ENCODE measurements around the gene HSPA1B. TPM values are rescaled to one million over a fixed set of nuclear protein-coding genes. Genes with fewer than 3 reads are reported as not detected.
A peak's percentile ranks its signal among the peaks of the same experiment; 100 is the strongest.
"Not testable (repeated sequence)": the region's sequence is repeated elsewhere in the genome, so short reads cannot be mapped to it uniquely, and the experiment has no call there.

Gene HSPA1B
- total RNA-seq, 2 donors from 2014 or later: 107 to 113 TPM

DNA sequence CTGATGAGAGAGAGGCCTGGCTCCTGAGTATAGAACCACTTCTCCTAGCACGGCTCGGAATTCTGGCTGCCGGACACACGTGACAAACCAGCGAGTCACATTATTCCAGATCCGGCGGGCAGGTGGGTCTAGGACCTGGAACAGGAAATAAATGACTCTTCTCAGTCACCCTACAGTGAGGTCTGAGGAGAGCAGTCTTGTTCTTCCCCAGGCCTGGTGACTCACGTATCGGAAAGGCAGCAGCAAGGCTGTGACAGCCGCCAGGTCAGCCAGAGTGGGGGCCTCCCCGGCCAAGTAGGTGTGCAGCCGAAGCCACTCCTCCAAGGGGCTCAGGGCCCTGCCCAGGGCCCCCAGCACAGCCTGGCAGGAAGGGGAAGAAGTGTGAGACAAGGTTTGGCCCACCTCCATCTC, 34.8 kb upstream of the HSPA1B start:
- H3K9me3 Mint-ChIP-seq: no peaks in the 10 kb centered on the region
- H3K36me3 Mint-ChIP-seq: peaks cover 6% of the 10 kb centered on the region
- DNase-seq (ENCODE audit: low spot score) (no peak), ATAC-seq (no peak)
- peaks cover 24 to 30% of the 10 kb centered on the region in 2 donors for H3K4me1 Mint-ChIP-seq (ENCODE audit: low read depth in 2 of 2)
- peak overlapping the region in 1 of 2 donors; percentile 17 for H3K27ac Mint-ChIP-seq
- no peaks in the 10 kb centered on the region for H3K27me3 Mint-ChIP-seq
- peak overlapping the region; percentile 78 for H3K4me3 Mint-ChIP-seq

DNA sequence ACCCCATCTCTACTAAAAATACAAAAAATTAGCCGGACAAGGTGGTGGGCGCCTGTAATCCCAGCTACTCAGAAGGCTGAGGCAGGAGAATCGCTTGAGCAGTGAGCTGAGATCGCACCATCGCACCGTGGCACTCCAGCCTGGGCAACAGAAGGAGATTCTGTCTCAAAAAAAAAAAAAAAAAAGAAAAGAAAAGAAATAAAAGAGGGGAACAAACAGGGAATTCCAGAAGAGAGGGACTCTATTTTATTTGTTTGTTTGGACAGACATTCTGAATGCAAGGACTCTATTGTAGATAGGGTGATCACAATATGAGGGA, 33.7 kb upstream of the HSPA1B start:
- H3K9me3 Mint-ChIP-seq; H3K27me3 Mint-ChIP-seq; DNase-seq (ENCODE audit: low spot score); ATAC-seq; H3K36me3 Mint-ChIP-seq: not testable (repeated sequence)
- Mint-ChIP-seq H3K27ac (peak overlapping the region; percentile 94 to 98), H3K4me1 (ENCODE audit: low read depth in 2 of 2) (peaks cover 28 to 32% of the 10 kb centered on the region in 2 donors), H3K4me3 (peak overlapping the region; percentile 81)

DNA sequence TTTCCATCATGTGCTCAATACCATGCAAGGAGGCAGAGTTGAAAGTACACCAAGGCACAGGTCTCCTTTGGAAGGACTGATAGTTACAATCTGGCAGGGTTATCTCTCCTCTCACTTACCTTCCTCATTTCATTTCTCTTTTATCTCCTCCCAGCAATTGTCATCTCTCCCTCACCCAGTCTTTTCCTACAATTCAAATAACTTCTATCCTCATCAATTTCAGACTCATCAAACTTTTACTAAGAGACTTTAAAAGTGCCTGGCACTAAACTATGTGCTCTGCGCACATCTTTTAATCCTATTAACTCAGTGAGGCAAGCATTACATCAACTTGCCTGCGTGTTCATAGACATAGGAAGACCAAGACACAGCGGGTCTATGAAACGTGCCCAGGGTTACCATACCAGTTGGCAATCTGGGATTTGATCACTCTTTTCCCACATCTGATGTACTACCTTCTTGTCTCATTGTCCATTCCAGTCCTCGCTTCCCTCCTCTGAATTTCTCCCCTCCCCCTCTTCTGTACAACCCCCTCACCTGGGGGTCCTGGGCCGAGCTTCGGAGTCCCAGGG, 33.2 kb upstream of the HSPA1B start:
- H3K4me1 Mint-ChIP-seq (ENCODE audit: low read depth in 2 of 2): peaks cover 28 to 32% of the 10 kb centered on the region in 2 donors
- DNase-seq (ENCODE audit: low spot score) (no peak), ATAC-seq (no peak)
- H3K4me3 Mint-ChIP-seq: peak overlapping the region; percentile 81
- H3K27me3 Mint-ChIP-seq: no peaks in the 10 kb centered on the region
- peak overlapping the region; percentile 94 to 98 for H3K27ac Mint-ChIP-seq
- no peaks in the 10 kb centered on the region for H3K9me3 Mint-ChIP-seq
- H3K36me3 Mint-ChIP-seq: peaks cover 6% of the 10 kb centered on the region

DNA sequence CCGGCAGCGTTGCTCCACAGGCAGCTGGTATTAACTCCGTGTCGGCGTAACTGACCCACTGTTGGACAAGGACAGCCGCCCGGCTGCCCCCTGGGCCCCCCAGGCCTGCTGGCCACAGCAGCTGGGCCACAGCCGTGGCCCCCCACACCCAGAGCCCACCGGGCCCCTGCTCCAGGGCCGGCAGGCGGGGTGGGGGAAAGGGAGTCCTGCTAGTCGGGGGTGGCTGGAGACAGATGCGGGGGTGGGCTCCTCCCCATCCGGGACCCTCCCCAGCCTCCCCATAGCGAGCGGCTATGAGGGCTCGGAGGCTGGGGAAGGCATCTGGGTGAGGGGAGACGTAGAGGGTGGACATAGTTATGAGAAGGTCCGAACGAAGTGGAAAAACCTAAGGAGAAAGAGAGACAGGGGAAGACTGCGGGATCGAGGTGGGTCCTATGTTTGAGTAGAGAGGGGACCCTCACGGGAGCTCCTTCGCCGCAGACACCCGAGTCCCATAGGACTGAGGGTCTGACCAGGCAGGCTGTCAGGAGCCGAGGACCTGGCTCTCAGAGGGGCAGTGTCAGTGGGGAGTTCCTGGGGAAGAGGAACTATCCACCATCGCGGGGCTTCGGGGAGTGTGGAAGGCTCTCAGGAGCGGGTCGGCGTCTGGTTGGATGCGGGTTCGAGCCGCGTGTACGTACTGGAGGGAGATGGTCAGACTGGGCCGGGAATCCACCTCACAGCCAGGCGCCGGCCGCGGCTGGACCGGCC, 32.5 kb upstream of the HSPA1B start:
- Mint-ChIP-seq H3K9me3 (no peaks in the 10 kb centered on the region), H3K4me1 (ENCODE audit: low read depth in 2 of 2) (peaks cover 28 to 32% of the 10 kb centered on the region in 2 donors), H3K27ac (peak overlapping the region; percentile 94 to 98), H3K4me3 (peak overlapping the region; percentile 81), H3K36me3 (peaks cover 6% of the 10 kb centered on the region), H3K27me3 (no peaks in the 10 kb centered on the region)
- peak in 1 of 2 donors; percentile 17 for ATAC-seq
- DNase-seq (ENCODE audit: low spot score): no peak

DNA sequence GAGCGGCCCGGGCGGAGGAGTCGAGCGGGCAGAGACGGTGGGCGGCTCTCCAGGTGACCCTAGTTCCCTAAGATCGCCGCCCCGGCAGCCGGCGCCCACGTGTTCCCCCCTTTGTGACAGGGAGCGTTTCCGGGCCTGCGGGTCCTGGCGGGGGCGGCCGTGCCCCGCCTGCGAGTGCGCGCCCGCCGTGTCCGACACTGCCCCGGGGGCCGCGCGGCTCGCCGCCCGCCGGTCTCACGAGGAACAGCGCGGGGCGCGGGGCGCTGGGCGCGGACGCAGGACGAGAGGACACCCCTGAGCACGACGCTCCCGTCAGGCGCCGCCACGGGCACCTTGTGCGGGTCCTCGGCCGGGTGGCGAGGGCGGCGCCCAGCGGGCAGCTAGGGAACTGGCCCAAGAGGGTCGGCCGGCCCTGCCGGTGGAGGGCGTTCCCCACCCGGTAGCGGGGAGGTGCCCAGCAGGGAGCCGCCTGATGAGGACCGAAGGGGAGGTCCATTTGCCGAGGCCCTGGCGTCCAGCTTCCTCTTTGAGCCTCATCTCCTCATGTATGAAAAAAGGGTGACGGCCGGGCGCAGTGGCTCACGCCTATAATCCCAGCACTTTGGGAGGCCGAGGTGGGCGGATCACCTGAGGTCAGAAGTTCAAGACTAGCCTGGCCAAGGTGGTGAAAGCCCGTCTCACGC, 31.8 kb upstream of the HSPA1B start, which contains the start of gene VARS1:
Gene VARS1 (minus strand): TSS at position 137 of the 683 bp plus-strand sequence. CDS start 535 bp downstream, outside the sequence.
- ATAC-seq (peak; percentile 98), DNase-seq (ENCODE audit: low spot score) (peak; percentile 96)
- peak within 1 kb of the TSS; percentile 81 for H3K4me3 Mint-ChIP-seq
- H3K4me1 Mint-ChIP-seq (ENCODE audit: low read depth in 2 of 2): peaks cover 25 to 28% of the 10 kb centered on the region in 2 donors
- H3K27me3 Mint-ChIP-seq: no peaks in the 10 kb centered on the region
- no peaks in the 10 kb centered on the region for H3K9me3 Mint-ChIP-seq
- H3K27ac Mint-ChIP-seq: peak within 1 kb of the TSS; percentile 94 to 98
- H3K36me3 Mint-ChIP-seq: peaks cover 2% of the 10 kb centered on the region

DNA sequence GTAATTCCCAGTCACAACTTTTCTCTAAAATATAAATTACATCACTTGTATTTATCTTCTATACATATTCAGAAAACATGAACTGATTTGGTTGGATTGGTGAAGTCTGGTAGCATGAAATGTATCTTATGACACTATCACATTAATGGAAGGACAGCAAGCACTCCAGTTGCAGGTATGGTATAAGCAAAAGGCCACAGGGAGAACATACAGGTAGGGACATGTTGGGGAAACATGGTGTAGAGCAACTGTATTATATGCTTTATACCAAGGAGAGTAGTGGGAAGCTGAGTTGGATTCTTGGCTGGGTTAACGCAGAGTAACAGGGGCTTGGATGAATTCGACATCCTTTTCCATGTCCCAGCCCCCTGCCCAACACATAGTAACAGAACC, 30.5 kb upstream of the HSPA1B start:
- no peaks in the 10 kb centered on the region for H3K9me3 Mint-ChIP-seq
- H3K4me3 Mint-ChIP-seq: peak overlapping the region; percentile 61
- DNase-seq (ENCODE audit: low spot score) (no peak), ATAC-seq (no peak)
- peaks cover 21 to 22% of the 10 kb centered on the region in 2 donors for H3K4me1 Mint-ChIP-seq (ENCODE audit: low read depth in 2 of 2)
- H3K27me3 Mint-ChIP-seq: no peaks in the 10 kb centered on the region
- peak overlapping the region; percentile 86 to 98 for H3K27ac Mint-ChIP-seq
- no peaks in the 10 kb centered on the region for H3K36me3 Mint-ChIP-seq

DNA sequence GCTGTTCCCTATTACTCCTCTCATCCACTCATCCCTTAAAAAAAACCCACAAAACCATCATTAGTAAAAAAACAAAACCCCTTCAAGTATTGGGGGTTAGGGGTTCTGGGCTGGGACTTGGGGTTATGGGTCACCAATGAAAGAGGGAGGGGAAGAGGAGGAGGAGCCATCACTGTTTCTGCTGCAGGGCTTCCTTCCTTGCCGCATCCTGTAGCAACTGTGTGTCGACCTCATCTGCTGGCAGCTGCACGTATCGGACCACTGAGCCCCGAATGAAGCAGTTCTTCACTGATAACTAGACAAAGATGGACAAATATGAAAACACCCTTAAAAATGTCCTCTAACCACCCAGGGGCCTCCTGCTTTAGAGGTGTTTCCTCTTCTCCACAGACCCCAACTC, 29.9 kb upstream of the HSPA1B start:
- Mint-ChIP-seq H3K9me3 (no peaks in the 10 kb centered on the region), H3K4me1 (ENCODE audit: low read depth in 2 of 2) (peaks cover 21 to 22% of the 10 kb centered on the region in 2 donors), H3K36me3 (no peaks in the 10 kb centered on the region), H3K4me3 (peak overlapping the region; percentile 61), H3K27me3 (no peaks in the 10 kb centered on the region), H3K27ac (peak overlapping the region; percentile 86 to 98)
- DNase-seq (ENCODE audit: low spot score): no peak
- no peak for ATAC-seq

DNA sequence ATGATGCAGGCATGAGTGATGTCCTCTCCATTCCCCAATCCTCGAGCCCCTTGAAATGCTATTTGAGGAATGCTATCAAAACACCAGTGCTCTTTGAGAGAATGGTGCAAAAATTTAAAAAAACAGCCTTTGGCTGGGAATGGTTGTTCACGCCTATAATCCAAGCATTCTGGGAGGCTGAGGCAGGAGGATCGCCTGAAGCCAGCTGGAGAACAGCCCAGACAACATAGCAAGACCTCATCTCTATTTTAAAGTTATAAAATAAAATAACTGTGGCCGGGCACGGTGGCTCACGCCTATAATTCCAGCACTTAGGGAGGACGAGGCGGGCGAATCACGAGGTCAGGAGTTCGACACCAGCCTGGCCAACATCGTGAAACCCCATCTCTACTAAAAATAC, 27.8 kb upstream of the HSPA1B start:
- Mint-ChIP-seq H3K4me3 (no peak overlapping the region), H3K9me3 (no peaks in the 10 kb centered on the region), H3K4me1 (ENCODE audit: low read depth in 2 of 2) (peaks cover 17% of the 10 kb centered on the region in 2 donors), H3K27me3 (no peaks in the 10 kb centered on the region), H3K36me3 (no peaks in the 10 kb centered on the region), H3K27ac (no peak overlapping the region)
- DNase-seq (ENCODE audit: low spot score) (no peak), ATAC-seq (no peak)

DNA sequence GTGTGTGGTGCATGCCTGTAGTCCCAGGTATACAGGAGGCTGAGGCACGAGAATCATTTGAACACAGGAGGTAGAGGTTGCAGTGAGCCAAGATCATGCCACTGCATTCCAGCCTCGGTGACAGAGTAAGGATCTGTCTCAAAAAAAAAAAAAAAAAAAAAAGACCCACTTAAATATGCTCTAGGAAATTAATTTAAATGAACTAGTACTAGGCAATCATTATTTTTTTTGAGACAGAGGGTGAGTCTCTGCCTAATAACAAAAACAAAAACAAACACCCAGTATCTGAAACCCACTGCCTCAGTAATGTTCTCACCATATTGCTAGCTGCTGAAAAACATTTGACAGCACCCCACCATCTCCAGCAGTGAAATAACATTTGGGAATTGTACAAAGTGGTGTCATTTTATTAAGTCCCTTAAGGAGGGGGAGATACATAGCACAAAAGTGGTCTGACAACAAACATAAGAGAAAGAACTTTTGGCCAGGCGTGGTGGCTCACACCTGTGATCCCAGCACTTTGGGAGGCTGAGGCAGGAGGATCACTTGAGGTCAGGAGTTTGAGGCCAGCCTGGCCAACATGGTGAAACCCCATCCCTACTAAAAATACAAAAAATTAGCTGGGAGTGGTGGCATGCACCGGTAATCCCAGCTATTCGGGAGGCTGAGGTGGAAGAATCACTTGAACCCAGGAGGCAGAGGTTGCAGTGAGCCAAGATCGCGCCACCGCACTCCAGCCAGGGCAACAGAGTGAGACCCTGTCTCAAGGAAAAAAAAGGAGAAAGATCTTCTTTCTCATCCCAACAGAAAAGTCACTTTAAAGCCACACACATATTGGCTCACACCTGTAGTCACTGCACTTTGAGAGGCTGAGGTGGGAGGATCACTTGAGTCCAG, 26.3 kb upstream of the HSPA1B start:
- not testable (repeated sequence) for H3K9me3 Mint-ChIP-seq; H3K36me3 Mint-ChIP-seq; H3K27me3 Mint-ChIP-seq; ATAC-seq; DNase-seq (ENCODE audit: low spot score); H3K4me3 Mint-ChIP-seq
- Mint-ChIP-seq H3K27ac (peak overlapping the region in 1 of 2 donors; percentile 68), H3K4me1 (ENCODE audit: low read depth in 2 of 2) (peaks cover 23 to 24% of the 10 kb centered on the region in 2 donors)

DNA sequence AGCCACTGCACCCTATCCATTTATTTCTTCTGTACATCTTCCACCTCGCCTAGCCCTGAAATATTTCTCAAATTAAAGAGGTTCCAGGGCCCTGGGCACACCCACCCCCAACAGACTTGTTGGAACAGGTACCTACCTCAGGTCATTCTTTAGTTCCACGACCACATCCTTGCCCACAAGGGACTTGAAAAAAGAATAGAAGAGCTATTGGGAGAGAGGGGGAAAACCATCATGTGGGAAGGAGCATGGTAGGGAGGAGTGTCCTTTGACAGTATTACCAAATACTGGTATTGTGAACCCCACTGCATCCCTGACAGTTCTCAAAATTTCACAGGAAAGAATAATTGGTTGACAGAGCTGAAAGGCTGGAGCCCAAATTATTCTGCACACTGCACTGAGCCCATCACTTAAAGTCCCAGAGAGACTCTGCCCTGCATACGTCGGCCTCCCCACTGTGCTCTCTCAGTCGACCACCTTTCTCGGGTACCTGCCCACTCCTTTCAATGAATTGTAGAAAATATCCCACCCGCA, 21.5 kb upstream of the HSPA1B start:
- DNase-seq (ENCODE audit: low spot score): no peak
- peaks cover 4% of the 10 kb centered on the region for H3K36me3 Mint-ChIP-seq

DNA sequence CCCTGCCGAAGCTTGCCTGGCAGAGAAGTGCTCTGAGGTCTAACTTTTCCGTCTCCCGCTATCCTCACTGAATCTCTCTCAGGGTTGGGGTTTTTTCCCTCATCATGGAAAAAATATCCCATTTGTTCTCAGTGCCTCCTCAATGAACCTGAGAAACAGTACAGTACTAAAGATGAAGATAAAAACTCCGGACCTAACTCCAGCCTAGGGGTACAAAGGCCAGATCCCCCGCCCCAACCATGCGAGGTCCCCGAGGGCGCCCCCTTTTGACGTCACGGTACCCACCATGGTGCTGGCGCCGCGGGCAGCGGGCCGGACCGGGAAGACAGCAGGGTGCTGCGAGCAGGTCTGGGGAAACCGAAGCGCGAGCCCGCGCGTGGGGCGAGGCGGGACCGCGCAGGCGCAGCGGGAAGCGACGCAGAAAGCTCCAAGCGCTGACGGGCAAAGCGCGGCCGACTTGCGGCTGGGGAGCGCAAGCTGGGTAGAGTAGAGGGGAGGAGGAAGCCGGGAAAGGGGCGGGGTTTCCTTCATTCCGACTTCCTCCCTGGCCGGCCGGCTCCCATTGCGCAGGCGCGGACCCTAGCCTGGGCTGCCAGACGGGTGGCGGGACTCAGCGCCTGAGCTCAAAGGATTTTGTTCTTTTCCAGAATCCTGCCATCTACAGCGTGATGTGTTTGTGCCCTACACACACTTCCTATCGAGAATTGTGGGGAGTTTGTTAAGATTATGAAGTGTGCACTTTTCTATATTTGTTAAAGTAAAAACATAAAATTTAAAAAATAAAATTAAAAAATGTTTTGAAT, 20.9 kb upstream of the HSPA1B start, which contains the start of gene LSM2:
Gene LSM2 (minus strand): TSS at position 497 of the 803 bp plus-strand sequence. CDS start 209 bp downstream, at position 288.
- Mint-ChIP-seq H3K36me3 (peaks cover 4% of the 10 kb centered on the region), H3K4me3 (peak within 1 kb of the TSS; percentile 97), H3K27ac (peak within 1 kb of the TSS; percentile 93 to 99), H3K4me1 (ENCODE audit: low read depth in 2 of 2) (peaks cover 17 to 35% of the 10 kb centered on the region in 2 donors), H3K27me3 (no peaks in the 10 kb centered on the region), H3K9me3 (no peaks in the 10 kb centered on the region)
- DNase-seq (ENCODE audit: low spot score) (peak; percentile 99), ATAC-seq (peak; percentile 98)

More for the DNA sequence above, 21.5 kb upstream of the HSPA1B start:
- Mint-ChIP-seq H3K4me3 (peak overlapping the region; percentile 97), H3K9me3 (no peaks in the 10 kb centered on the region), H3K27me3 (no peaks in the 10 kb centered on the region), H3K27ac (peak overlapping the region; percentile 93 to 99), H3K4me1 (ENCODE audit: low read depth in 2 of 2) (peaks cover 17 to 28% of the 10 kb centered on the region in 2 donors)
- peak; percentile 0 to 5 for ATAC-seq

DNA sequence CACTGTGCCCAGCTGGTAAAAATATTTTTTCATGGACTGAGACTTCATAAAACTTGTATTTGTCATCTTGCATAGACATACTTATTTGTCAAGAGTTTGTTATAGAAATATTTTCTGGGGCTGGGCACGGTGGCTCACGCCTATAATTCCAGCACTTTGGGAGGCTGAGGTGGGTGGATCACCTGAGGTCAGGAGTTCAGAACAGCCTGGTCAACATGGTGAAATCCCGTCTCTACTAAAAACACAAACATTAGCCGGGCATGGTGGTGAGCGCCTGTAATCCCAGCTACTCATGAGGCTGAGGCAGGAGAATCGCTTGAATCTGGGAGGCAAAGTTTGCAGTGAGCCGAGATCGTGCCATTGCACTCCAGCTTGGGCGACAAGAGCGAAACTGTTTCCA, 18.9 kb upstream of the HSPA1B start:
- H3K27me3 Mint-ChIP-seq; ATAC-seq; DNase-seq (ENCODE audit: low spot score); H3K36me3 Mint-ChIP-seq; H3K9me3 Mint-ChIP-seq; H3K4me3 Mint-ChIP-seq: not testable (repeated sequence)
- Mint-ChIP-seq H3K27ac (peak overlapping the region; percentile 31 to 99), H3K4me1 (ENCODE audit: low read depth in 2 of 2) (peaks cover 23 to 45% of the 10 kb centered on the region in 2 donors)

Measured in natural killer cell treated with Interleukin-12 subunit alpha and Interleukin-12 subunit beta and Interleukin-15 and Interleukin-18, amount 100 ng/mL, for 72 hours (primary cell).